H1 (cell line): Measurements from ENCODE around the gene GAS6.

Experiments used
- CTCF ChIP-seq, 3 experiments: IDR thresholded peaks; 1 replicate in 2 of 3; 2 replicates in 1 of 3; pipeline versions ENCODE4 v1.5.1 to v1.6.1; 2011; ENCODE audit warnings: low read length in 3 of 3, mild to moderate bottlenecking in 3 of 3, inconsistent platforms in 2 of 3, low read depth in 1 of 3, moderate library complexity in 1 of 3; ENCODE audit not compliant: insufficient read depth in 1 of 3; ENCODE audit errors: control extremely low read depth in 1 of 3
- SUZ12 ChIP-seq: fragments of 200-600 bp; sonication (generic); IDR thresholded peaks from 2 replicates; pipeline ENCODE4 v1.6.1; 2012; ENCODE audit warnings: mild to moderate bottlenecking, inconsistent platforms, low read length, moderate library complexity, mixed read lengths

DNA sequence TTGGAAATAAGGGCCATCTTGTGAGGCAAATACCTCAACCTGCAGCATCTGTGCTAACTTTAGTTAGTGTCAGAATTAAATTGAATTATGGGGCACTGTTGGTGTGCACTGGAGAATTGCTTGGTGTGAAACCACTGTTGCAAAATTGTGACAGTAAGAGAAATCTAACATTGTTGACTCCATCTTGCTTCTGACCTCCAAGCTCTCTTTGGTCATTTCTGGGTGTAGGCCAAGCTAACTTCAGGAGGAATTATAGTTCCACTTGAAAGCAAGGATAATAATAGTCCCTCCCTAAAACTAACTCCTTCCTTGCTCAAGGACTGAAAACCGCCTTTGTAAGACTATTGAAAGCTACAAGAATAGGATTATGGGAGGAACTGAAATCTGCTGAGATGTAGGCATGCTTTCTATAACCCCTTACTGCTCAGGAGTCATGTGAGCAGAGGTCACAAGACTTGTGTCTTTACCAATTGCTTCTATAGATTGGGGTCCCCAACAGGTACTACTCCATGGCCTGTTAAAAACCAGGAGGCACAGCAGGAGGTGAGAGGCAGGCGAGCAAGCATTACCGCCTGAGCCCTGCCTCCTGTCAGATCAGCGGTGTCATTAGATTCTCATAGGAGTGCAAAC is 24.9 kb upstream of the GAS6 start:
- TF ChIP-seq SUZ12 (no peak), CTCF (IDR thresholded peaks at IDR 0.05; ENCODE audit: control extremely low read depth in 1 of 3, insufficient read depth in 1 of 3, low read depth in 1 of 3, low read length in 3 of 3) (no peak)
